IMR-90 (cell line): ENCODE measurements around the gene GRK5. TPM values are rescaled to one million over a fixed set of nuclear protein-coding genes. Genes with fewer than 3 reads are reported as not detected.

Experiments
- ATAC-seq: fragments of 200-7000 bp; cut with Tn5 transposase; 2 replicates; pipeline ENCODE4 v1.9.1; 2020; ENCODE audit warnings: low read depth, mild to moderate bottlenecking, moderate library complexity
- BruUV-seq: library from RNA; stranded (reverse); fragments of 400-500 nt; replicated peaks from 2 replicates; lab custom pipeline; 2021; lab: Mats Ljungman, UMichigan
- CTCF ChIA-PET: fragments of 300-600 bp; formaldehyde crosslinking; extraction: SDS; loops from one replicate; lab custom pipeline; 2021; ENCODE audit warnings: antibody characterized with exemption; lab: Yijun Ruan, JAX
- POLR2A ChIA-PET: fragments of 300-600 bp; sonication (Branson Sonifier 250); formaldehyde crosslinking; loops from one replicate; lab custom pipeline; 2022; ENCODE audit warnings: antibody characterized with exemption; ENCODE audit not compliant: unreplicated experiment; lab: Charles Lee
- DNase-seq: peaks from one replicate; pipeline ENCODE4 v3.0.0; 2013
- H2AFZ ChIP-seq: replicated peaks from 2 replicates; pipeline ENCODE3; 2013; ENCODE audit warnings: low read length, mild to moderate bottlenecking; ENCODE audit not compliant: poor library complexity
- H2AK5ac ChIP-seq: 2 replicates; pipeline ENCODE4 v1.6.1; 2013; ENCODE audit warnings: low read depth, low read length, inconsistent platforms
- H2AK9ac ChIP-seq: replicated peaks from 2 replicates; pipeline ENCODE3; 2013; ENCODE audit warnings: mild to moderate bottlenecking, low read depth, low read length, moderate library complexity; ENCODE audit not compliant: poor library complexity
- H2BK120ac ChIP-seq: 2 replicates; pipeline ENCODE4 v1.6.1; 2013; ENCODE audit warnings: low read depth, low read length, inconsistent platforms
- H2BK15ac ChIP-seq: 3 replicates; pipeline ENCODE4 v1.6.1; 2013; ENCODE audit warnings: low read depth, low read length, inconsistent platforms
- H2BK20ac ChIP-seq: 2 replicates; pipeline ENCODE4 v1.6.1; 2013; ENCODE audit warnings: low read depth, mild to moderate bottlenecking, inconsistent platforms, low read length, moderate library complexity
- H2BK5ac ChIP-seq: 2 replicates; pipeline ENCODE4 v1.6.1; 2013; ENCODE audit warnings: mild to moderate bottlenecking, low read depth, low read length, inconsistent platforms; ENCODE audit not compliant: poor library complexity, severe bottlenecking
- H3K14ac ChIP-seq: replicated peaks from 2 replicates; pipeline ENCODE4 v1.6.1; 2013; ENCODE audit warnings: low read depth, low read length, inconsistent platforms
- H3K18ac ChIP-seq: 2 replicates; pipeline ENCODE4 v1.6.1; 2013; ENCODE audit warnings: low read depth, low read length, control low read depth
- H3K23ac ChIP-seq: 2 replicates; pipeline ENCODE4 v1.6.1; 2013; ENCODE audit warnings: low read depth, low read length, inconsistent platforms
- H3K27ac ChIP-seq: 2 replicates; pipeline ENCODE4 v1.5.1; 2013; ENCODE audit warnings: mild to moderate bottlenecking, control low read depth, low read length; ENCODE audit not compliant: insufficient read depth
- H3K27me3 ChIP-seq: 2 replicates; pipeline ENCODE4 v1.6.1; 2013; ENCODE audit warnings: low read length; ENCODE audit not compliant: control insufficient read depth, insufficient read depth
- H3K36me3 ChIP-seq: 2 replicates; pipeline ENCODE4 v1.6.1; 2013; ENCODE audit warnings: low read length, mixed read lengths; ENCODE audit not compliant: control insufficient read depth, insufficient read depth
- H3K4ac ChIP-seq: 2 replicates; pipeline ENCODE4 v1.6.1; 2013; ENCODE audit warnings: low read depth, low read length, inconsistent platforms
- H3K4me1 ChIP-seq: 2 replicates; pipeline ENCODE4 v1.6.1; 2013; ENCODE audit warnings: low read length, mixed read lengths; ENCODE audit not compliant: control insufficient read depth, insufficient read depth
- H3K4me2 ChIP-seq: 2 replicates; pipeline ENCODE4 v1.6.1; 2013; ENCODE audit warnings: low read depth, mild to moderate bottlenecking, control low read depth, low read length, moderate library complexity
- H3K4me3 ChIP-seq: 2 replicates; pipeline ENCODE4 v1.5.1; 2013; ENCODE audit warnings: low read depth, mild to moderate bottlenecking, control low read depth, low read length, moderate library complexity; ENCODE audit not compliant: insufficient read depth
- H3K56ac ChIP-seq: 2 replicates; pipeline ENCODE4 v1.6.1; 2013; ENCODE audit warnings: low read length, inconsistent platforms; ENCODE audit not compliant: insufficient read depth; ENCODE audit errors: extremely low read depth
- H3K79me1 ChIP-seq, 2 experiments: 2 replicates each; pipeline ENCODE4 v1.6.1; 2013; ENCODE audit warnings: low read length in 2 of 2, inconsistent platforms in 1 of 2, low read depth in 1 of 2
- H3K9ac ChIP-seq: 2 replicates; pipeline ENCODE4 v1.6.1; 2013; ENCODE audit warnings: low read depth, low read length, control low read depth
- H3K9me1 ChIP-seq: 2 replicates; pipeline ENCODE4 v1.6.1; 2013; ENCODE audit warnings: low read length, inconsistent platforms; ENCODE audit not compliant: insufficient read depth
- H3K9me3 ChIP-seq: 2 replicates; pipeline ENCODE4 v1.6.1; 2013; ENCODE audit warnings: low read length; ENCODE audit not compliant: control insufficient read depth, insufficient read depth
- H4K20me1 ChIP-seq: 2 replicates; pipeline ENCODE4 v1.6.1; 2013; ENCODE audit warnings: low read length, inconsistent platforms; ENCODE audit not compliant: insufficient read depth
- H4K5ac ChIP-seq: 2 replicates; pipeline ENCODE4 v1.6.1; 2013; ENCODE audit warnings: mild to moderate bottlenecking, low read depth, low read length, control low read depth
- H4K8ac ChIP-seq, 2 experiments: 2 replicates each; pipeline ENCODE4 v1.6.1; 2013; ENCODE audit warnings: low read depth in 2 of 2, low read length in 2 of 2, control low read depth in 1 of 2, inconsistent platforms in 1 of 2
- H4K91ac ChIP-seq: 2 replicates; pipeline ENCODE4 v1.6.1; 2013; ENCODE audit warnings: low read depth, low read length, inconsistent platforms; ENCODE audit not compliant: insufficient read depth
- CEBPB ChIP-seq: IDR thresholded peaks from 2 replicates; pipeline ENCODE4 v1.6.1; 2012; ENCODE audit warnings: low read depth, low read length, improper control_type of control experiment
- CHD1 ChIP-seq: IDR thresholded peaks from 2 replicates; pipeline ENCODE4 v1.6.1; 2012; ENCODE audit warnings: low read depth, low read length, improper control_type of control experiment
- MAZ ChIP-seq: IDR thresholded peaks from 2 replicates; pipeline ENCODE4 v1.6.1; 2012; ENCODE audit warnings: low read depth, mild to moderate bottlenecking, low read length, improper control_type of control experiment, moderate library complexity, borderline replicate concordance
- MXI1 ChIP-seq: IDR thresholded peaks from 2 replicates; pipeline ENCODE4 v1.6.1; 2012; ENCODE audit warnings: low read depth, mild to moderate bottlenecking, low read length, moderate library complexity, borderline replicate concordance
- NFE2L2 ChIP-seq: fragments of 150-350 bp; IDR thresholded peaks from 2 replicates; pipeline ENCODE4 v1.6.1; 2016; ENCODE audit warnings: low read depth, mild to moderate bottlenecking, low read length
- RAD21 ChIP-seq: IDR thresholded peaks from 2 replicates; pipeline ENCODE4 v1.6.1; 2012; ENCODE audit warnings: low read length, improper control_type of control experiment
- RFX5 ChIP-seq: IDR thresholded peaks from 2 replicates; pipeline ENCODE4 v1.8.0; 2012; ENCODE audit warnings: low read depth, mild to moderate bottlenecking, low read length, moderate library complexity
- SMC3 ChIP-seq: fragments of 150-350 bp; IDR thresholded peaks from 2 replicates; pipeline ENCODE4 v1.6.1; 2016; ENCODE audit warnings: low read depth, mild to moderate bottlenecking, antibody characterized with exemption, low read length, moderate library complexity
- WGBS, 2 experiments: methylation state at CpG; one replicate each; pipeline versions ENCODE4 v1.1.5 to v1.1.7; 2013; ENCODE audit warnings: missing lambda C conversion rate in 2 of 2; ENCODE audit not compliant: insufficient read length in 1 of 2; ENCODE audit errors: extremely low coverage in 2 of 2; 5-methylcytosine and 5-hydroxymethylcytosine counted together
- dilution Hi-C: fragments of 300-500 bp; cut with HindIII; formaldehyde crosslinking; loops from one replicate; pipeline ENCODE4 v1.14.3; 2018; ENCODE audit warnings: low sequenced_read_pairs; ENCODE audit not compliant: unreplicated experiment
- in situ Hi-C: fragments of 300-500 bp; cut with MboI; formaldehyde crosslinking; loops from 3 replicates; pipeline ENCODE4 v1.14.3; 2019; ENCODE audit warnings: low sequenced_read_pairs, inconsistent platforms, mixed read lengths
- intact Hi-C: fragments of 100-400 bp; cut with micrococcal nuclease; formaldehyde crosslinking; loops from 2 replicates; pipeline ENCODE4 v1.10.0; 2022
- polyA plus RNA-seq, 3 experiments: library from polyadenylated mRNA; depleted of rRNA; stranded (reverse); fragments of >200 nt; gene quantifications; 2 replicates each; pipeline ENCODE4 v1.2.3, GENCODE V29; 2012; ENCODE audit warnings: low replicate concordance in 1 of 3
- total RNA-seq: library from RNA; depleted of rRNA; stranded (reverse); fragments of >200 nt; gene quantifications from 2 replicates; pipeline ENCODE4 v1.2.3, GENCODE V29; 2012
- TF ChIP-seq, protein P1 (sequence below): fragments of 150-350 bp; IDR thresholded peaks from 2 replicates; pipeline ENCODE4 v1.6.1; 2017; ENCODE audit warnings: mild to moderate bottlenecking, antibody characterized with exemption, low read length, low read depth

GRK5 gene
- total and polyA plus RNA-seq, 2 of the 4 experiments (the other 2 are of a cell fraction) = 12.9 to 16.3 TPM

DNA sequence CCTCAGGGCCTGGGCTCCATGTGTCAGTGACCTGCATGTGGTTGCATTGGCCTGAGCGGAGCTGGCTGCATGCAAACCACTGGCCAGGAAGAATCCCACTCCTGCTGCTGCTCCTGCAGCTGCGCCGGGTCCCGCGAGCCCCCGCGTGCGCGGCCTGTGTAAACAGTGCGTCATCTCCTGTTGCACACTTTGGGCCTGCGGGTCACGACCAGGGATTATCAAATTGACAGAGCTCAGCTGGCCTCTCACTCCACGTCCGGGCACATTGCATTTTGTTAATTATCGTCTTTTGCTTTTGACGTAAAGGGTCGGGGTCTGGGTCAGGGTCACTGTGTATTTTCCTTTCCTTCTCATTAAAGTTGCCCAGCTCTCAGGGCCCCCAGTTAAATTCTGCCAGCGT is 202.5 kb downstream of the GRK5 start (continued):
- TF ChIP-seq, protein P1, sequence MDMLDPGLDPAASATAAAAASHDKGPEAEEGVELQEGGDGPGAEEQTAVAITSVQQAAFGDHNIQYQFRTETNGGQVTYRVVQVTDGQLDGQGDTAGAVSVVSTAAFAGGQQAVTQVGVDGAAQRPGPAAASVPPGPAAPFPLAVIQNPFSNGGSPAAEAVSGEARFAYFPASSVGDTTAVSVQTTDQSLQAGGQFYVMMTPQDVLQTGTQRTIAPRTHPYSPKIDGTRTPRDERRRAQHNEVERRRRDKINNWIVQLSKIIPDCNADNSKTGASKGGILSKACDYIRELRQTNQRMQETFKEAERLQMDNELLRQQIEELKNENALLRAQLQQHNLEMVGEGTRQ = no peak
- TF ChIP-seq MXI1 = 0 out of 2 replicates have a peak, but pooled peaks have one; percentile 57

GRCh38 chr10:119410361-119411116 is 203.2 kb downstream of the GRK5 start:
- intact Hi-C loops = loop anchor here (5.0 kb wide), 2 partner anchors 73 to 138 kb away; no protein-coding TSS in a partner anchor
- dilution Hi-C loops = no loop called here
- Histone ChIP-seq H2AK9ac (no peak overlapping the region), H3K4me2 (no peak overlapping the region), H3K9me1 (peaks cover 24% of the 10 kb centered on the region), H3K14ac (peak overlapping the region; percentile 23; the same call in 1 of the 2 replicates), H3K4me3 (no peak overlapping the region), H3K79me1 (peaks cover 20 to 69% of the 10 kb centered on the region in 2 experiments), H2BK15ac (peak overlapping the region; percentile 85; the same call in 2 of the 3 replicates), H4K20me1 (peaks cover 7% of the 10 kb centered on the region), H3K27ac (peak overlapping the region; percentile 97), H3K56ac (peak overlapping the region; percentile 37; the same call in 1 of the 2 replicates), H3K18ac (peak overlapping the region; percentile 86), H3K27me3 (no peaks in the 10 kb centered on the region), H3K9me3 (no peaks in the 10 kb centered on the region), H3K36me3 (peaks cover 31% of the 10 kb centered on the region; the same call in 1 of the 2 replicates), H2BK5ac (peak overlapping the region; percentile 84), H2AK5ac (peak overlapping the region; percentile 90), H2AFZ (no peak overlapping the region), H4K8ac (peak overlapping the region; percentile 54 to 79), H4K91ac (peak overlapping the region; percentile 90), H4K5ac (peak overlapping the region; percentile 78), H3K4ac (peak overlapping the region; percentile 86), H3K4me1 (peaks cover 50% of the 10 kb centered on the region), H2BK120ac (peak overlapping the region; percentile 83), H3K23ac (peak overlapping the region; percentile 20; the same call in 1 of the 2 replicates), H2BK20ac (peak overlapping the region; percentile 83), H3K9ac (peak overlapping the region; percentile 44)
- in situ Hi-C loops = no loop called here
- BruUV-seq = no TSS peak
- ChIA-PET POLR2A (interaction anchor here (0.9 to 1.2 kb wide), 2 partner anchors 9 kb away, joined by 3 to 5 read pairs; no protein-coding TSS in a partner anchor), CTCF (interaction anchor here (0.6 to 1.6 kb wide), 5 partner anchors 21 to 211 kb away, joined by 3 to 5 read pairs (median 4); partner anchors contain the start of gene RGS10)
- 86% methylated on average over 5 of the region's 9 CpGs; no CpG with 5 or more reads in 1 of the 2 experiments for WGBS, 2 experiments
- ATAC-seq = no peak
- TF ChIP-seq RAD21 = no peak
- no peak for TF ChIP-seq SMC3
- no peak for TF ChIP-seq NFE2L2
- no peak for TF ChIP-seq CHD1
- TF ChIP-seq CEBPB = no peak
- no peak for TF ChIP-seq RFX5
- no peak for TF ChIP-seq MAZ
- no peak for DNase-seq
